HPDE6-E6E7 (cell line): Measurements from ENCODE around the gene YBEY.

ENCODE experiments used
- DNase-seq: peaks from one replicate; pipeline ENCODE4 v3.0.0; 2011; ENCODE audit warnings: missing footprints; ENCODE audit errors: extremely low spot score

The YBEY gene

DNA sequence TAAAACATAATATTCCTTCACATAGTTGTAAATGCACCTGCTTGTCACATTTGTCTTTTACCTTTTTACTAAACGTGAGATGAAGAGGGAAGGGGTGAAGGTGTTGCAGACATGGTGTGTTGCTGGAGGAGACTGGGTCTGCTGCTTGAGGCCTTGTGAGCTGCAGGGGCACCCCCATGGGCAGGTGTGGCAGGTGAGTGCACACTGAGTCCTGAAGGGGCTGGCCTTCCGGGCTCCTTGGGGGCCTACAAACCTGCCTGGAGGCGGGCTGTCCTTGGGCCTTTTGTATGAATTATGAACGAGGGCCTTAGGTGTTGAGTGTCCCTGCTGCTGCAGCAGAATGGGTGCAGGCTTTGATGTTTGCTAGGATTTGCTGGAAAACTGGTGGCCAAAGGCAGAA is 41.6 kb downstream of the YBEY start:
- DNase-seq, result no peak

DNA sequence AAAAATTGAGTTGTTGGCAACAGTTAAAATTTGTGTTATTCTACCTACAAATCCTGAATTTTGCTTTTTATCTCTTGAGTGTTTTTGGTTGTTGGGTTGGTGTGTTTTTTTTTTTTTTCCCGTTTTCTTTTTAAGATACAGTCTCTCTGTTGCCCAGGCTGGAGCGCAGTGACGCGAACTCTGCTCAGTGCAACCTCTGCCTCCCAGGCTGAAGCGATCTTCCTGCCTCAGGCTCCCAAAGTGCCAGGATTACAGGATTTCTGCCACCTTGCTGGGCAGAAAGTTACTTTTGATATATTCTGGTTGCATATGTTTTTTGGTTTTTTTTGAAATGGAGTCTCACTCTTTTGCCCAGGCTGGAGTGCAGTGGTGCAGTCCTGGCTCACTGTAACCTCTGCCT is 42.0 kb downstream of the YBEY start:
- no peak for DNase-seq

GRCh38 chr21:46329796-46330195 is 43.7 kb downstream of the YBEY start:
- DNase-seq, result no peak

- no peak for DNase-seq
These were observed 48.4 kb downstream of the YBEY start for GRCh38 chr21:46334351-46335140.

DNA sequence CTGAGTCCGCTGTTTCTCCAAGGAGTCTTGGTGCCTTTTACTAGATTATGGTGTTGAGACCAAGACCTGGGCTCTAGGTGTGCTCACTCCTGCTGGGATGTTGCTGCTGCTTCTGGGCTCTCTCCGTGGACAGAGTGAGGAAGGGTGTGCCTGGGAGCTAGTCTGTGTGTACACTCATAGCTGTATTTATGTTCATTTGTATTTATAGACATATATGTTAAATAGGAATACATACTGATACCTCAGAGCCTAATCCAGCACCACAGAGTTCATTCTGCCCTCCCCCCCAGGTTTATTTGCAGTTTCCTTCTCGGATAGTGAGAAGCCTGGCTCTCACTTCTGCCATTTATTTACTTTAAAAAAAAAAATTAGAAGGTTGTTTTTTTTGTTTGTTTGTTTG is 50.5 kb downstream of the YBEY start:
- DNase-seq, result no peak

- DNase-seq, result no peak
These were observed 54.9 kb downstream of the YBEY start for GRCh38 chr21:46340998-46341397.

GRCh38 chr21:46344219-46344915 is 58.2 kb downstream of the YBEY start:
- DNase-seq, result no peak

DNA sequence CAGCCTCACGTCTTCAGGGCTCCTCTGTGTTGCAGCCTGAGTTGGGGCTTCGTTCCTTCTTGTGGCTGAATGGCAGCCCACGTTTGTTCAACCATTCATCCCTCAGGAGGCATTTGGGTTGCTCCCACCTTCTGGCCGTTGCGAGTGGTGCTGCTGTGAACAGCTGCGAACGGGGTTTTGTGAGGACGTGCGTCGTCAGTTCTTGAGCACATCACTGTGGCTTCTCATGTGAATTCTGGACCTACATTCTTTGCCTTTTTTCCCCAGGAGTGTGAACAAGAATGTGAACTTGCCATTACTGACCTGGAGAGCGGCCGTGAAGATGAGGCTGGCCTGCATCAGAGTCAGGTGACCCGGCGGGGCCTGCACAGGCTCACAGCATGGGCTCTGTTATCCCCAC is 59.7 kb downstream of the YBEY start:
- DNase-seq, result no peak

GRCh38 chr21:46346296-46347202 is 60.4 kb downstream of the YBEY start:
- no peak for DNase-seq

DNA sequence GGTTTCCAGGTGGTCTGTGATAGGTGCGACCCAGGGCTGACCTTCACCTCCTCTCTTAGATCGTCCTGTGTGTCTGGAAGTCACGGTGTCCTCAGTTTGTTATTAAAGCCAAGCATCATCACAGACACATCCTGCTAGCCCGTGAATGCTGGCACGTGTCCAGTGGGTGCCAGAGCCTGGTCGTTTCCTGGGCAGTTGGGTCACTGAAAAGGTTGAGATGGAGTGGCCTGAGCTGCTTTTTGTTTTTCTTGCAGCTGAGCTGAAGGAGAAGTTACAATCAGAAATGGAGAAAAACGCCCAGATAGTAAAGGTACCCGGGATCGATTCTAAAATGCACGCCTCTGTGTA is 61.0 kb downstream of the YBEY start:
- no peak for DNase-seq
